Esophagus squamous epithelium (tissue), 5 donors: ENCODE data around the gene CCDC88C. TPM values are rescaled to one million over a fixed set of nuclear protein-coding genes. Genes with fewer than 3 reads are reported as not detected.

Source experiments
- DNase-seq: peaks from one replicate; lab custom pipeline; 2025; lab: John Stamatoyannopoulos, UW
- H3K27ac ChIP-seq, 4 donors: fragments of 200-600 bp; sonication (generic); one replicate each; pipeline ENCODE4 v1.5.1; 2016 to 2019; ENCODE audit warnings: mild to moderate bottlenecking in 1 of 4
- H3K27me3 ChIP-seq, 4 donors: fragments of 200-600 bp; sonication (generic); 1 replicate in 3 of 4; 2 replicates in 1 of 4; pipeline versions ENCODE4 v1.5.1 to v1.6.0; 2017 to 2021; ENCODE audit warnings: antibody characterized with exemption in 1 of 4
- H3K36me3 ChIP-seq, 3 donors: fragments of 200-600 bp; sonication (generic); one replicate each; pipeline ENCODE4 v1.5.1; 2016 to 2019
- H3K4me1 ChIP-seq, 3 donors: fragments of 200-600 bp; sonication (generic); one replicate each; pipeline ENCODE4 v1.5.1; 2017 to 2019
- H3K4me3 ChIP-seq, 4 donors: fragments of 200-600 bp; sonication (generic); 1 replicate in 3 of 4; 2 replicates in 1 of 4; pipeline ENCODE4 v1.5.1; 2016 to 2019; ENCODE audit warnings: mild to moderate bottlenecking in 2 of 4, moderate library complexity in 1 of 4
- H3K9me3 ChIP-seq, 3 donors: fragments of 200-600 bp; sonication (generic); one replicate each; pipeline ENCODE4 v1.5.1; 2016 to 2019
- POLR2A ChIP-seq, 4 donors: fragments of 450-650 bp; IDR thresholded peaks; one replicate each; pipeline ENCODE4 v1.6.1; 2017; ENCODE audit warnings: antibody characterized with exemption in 4 of 4, mild to moderate bottlenecking in 4 of 4, moderate library complexity in 3 of 4
- WGBS, 2 donors: methylation state at CpG; one replicate each; pipeline ENCODE4 v1.1.5; 2018; 5-methylcytosine and 5-hydroxymethylcytosine counted together
- intact Hi-C: fragments of 100-400 bp; cut with DNase I; formaldehyde crosslinking; loops from one replicate; pipeline ENCODE4 v1.15.0; 2022
- total RNA-seq, 4 donors: library from RNA; depleted of rRNA; stranded (reverse); fragments of >200 nt; gene quantifications; one replicate each; pipeline ENCODE4 v1.1.0, GENCODE V29; 2016
- TF ChIP-seq, protein P1 (sequence below), 6 experiments: fragments of 450-650 bp in 4 of 6; fragments of 200-600 bp in 2 of 6; sonication (generic) in 2 of 6; IDR thresholded peaks; one replicate each; pipeline ENCODE4 v1.5.1; 2016 to 2019; ENCODE audit warnings: antibody characterized with exemption in 6 of 6, mild to moderate bottlenecking in 4 of 6, moderate library complexity in 4 of 6
- donor health status: DM: yes; HTN: yes; CAD: no.

Gene CCDC88C
- total RNA-seq, 4 donors from 2014 or later = 23.2 to 31.5 (median 29.9) TPM

GRCh38 chr14:91295276-91295845, 122.3 kb downstream of the CCDC88C start:
- no peaks in the 10 kb centered on the region for H3K27me3 ChIP-seq
- no peaks in the 10 kb centered on the region for H3K4me1 ChIP-seq
- WGBS, 2 donors = 87 to 96% methylated on average over 4 to 6 of the region's 17 CpGs
- intact Hi-C loops = no loop called here
- H3K9me3 ChIP-seq = no peaks in the 10 kb centered on the region
- no peak for DNase-seq
- no peak for TF ChIP-seq POLR2A (IDR thresholded peaks at IDR 0.05)
- TF ChIP-seq, protein P1, sequence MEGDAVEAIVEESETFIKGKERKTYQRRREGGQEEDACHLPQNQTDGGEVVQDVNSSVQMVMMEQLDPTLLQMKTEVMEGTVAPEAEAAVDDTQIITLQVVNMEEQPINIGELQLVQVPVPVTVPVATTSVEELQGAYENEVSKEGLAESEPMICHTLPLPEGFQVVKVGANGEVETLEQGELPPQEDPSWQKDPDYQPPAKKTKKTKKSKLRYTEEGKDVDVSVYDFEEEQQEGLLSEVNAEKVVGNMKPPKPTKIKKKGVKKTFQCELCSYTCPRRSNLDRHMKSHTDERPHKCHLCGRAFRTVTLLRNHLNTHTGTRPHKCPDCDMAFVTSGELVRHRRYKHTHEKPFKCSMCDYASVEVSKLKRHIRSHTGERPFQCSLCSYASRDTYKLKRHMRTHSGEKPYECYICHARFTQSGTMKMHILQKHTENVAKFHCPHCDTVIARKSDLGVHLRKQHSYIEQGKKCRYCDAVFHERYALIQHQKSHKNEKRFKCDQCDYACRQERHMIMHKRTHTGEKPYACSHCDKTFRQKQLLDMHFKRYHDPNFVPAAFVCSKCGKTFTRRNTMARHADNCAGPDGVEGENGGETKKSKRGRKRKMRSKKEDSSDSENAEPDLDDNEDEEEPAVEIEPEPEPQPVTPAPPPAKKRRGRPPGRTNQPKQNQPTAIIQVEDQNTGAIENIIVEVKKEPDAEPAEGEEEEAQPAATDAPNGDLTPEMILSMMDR (IDR thresholded peaks at IDR 0.05) = no peak
- H3K4me3 ChIP-seq = no peak overlapping the region
- H3K27ac ChIP-seq = no peak overlapping the region
- peaks cover 20 to 97% (median 34%) of the 10 kb centered on the region in 3 donors for H3K36me3 ChIP-seq

- no peak for DNase-seq
- H3K4me3 ChIP-seq = no peak overlapping the region
- no peaks in the 10 kb centered on the region for H3K27me3 ChIP-seq
- TF ChIP-seq POLR2A (IDR thresholded peaks at IDR 0.05) = no peak
- TF ChIP-seq, protein P1 (IDR thresholded peaks at IDR 0.05) = no peak
- 65 to 83% methylated on average over 5 to 7 of the region's 7 CpGs for WGBS, 2 donors
- H3K27ac ChIP-seq = no peak overlapping the region
- peaks cover 20 to 97% (median 38%) of the 10 kb centered on the region in 3 donors for H3K36me3 ChIP-seq
- no peaks in the 10 kb centered on the region for H3K4me1 ChIP-seq
- H3K9me3 ChIP-seq = no peaks in the 10 kb centered on the region
- intact Hi-C loops = no loop called here
These were observed 123.5 kb downstream of the CCDC88C start for GRCh38 chr14:91294153-91294552.

GRCh38 chr14:91293281-91293680, 124.3 kb downstream of the CCDC88C start:
- no peaks in the 10 kb centered on the region for H3K4me1 ChIP-seq
- TF ChIP-seq POLR2A (IDR thresholded peaks at IDR 0.05) = no peak
- TF ChIP-seq, protein P1 (IDR thresholded peaks at IDR 0.05) = no peak
- no peak overlapping the region for H3K4me3 ChIP-seq
- peaks cover 20 to 97% (median 38%) of the 10 kb centered on the region in 3 donors for H3K36me3 ChIP-seq
- H3K9me3 ChIP-seq = no peaks in the 10 kb centered on the region
- no peak overlapping the region for H3K27ac ChIP-seq
- intact Hi-C loops = no loop called here
- H3K27me3 ChIP-seq = no peaks in the 10 kb centered on the region
- WGBS, 2 donors = 33 to 38% methylated on average over 12 of the region's 12 CpGs
- no peak for DNase-seq

DNA sequence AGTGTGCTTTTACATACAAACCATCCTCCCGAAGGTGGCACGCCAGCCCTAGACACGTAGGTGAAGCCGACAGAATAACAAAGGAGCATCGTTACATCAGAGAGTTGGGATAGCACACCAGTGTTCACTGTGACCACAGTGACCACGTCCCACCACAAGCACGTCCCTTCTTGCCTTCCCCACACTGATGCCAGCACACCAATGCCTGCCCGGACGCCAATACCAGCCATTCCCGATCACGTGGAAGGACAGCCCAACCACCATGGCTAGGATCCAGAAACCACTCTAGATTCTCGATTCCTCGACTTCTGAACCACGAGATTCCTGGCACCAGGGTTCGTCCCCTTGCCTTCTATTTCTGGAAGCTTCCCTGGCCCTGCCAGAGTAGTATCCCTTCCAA, 125.1 kb downstream of the CCDC88C start:
- Histone ChIP-seq H3K4me3 (no peak overlapping the region), H3K9me3 (no peaks in the 10 kb centered on the region), H3K4me1 (no peaks in the 10 kb centered on the region), H3K36me3 (peaks cover 20 to 97% (median 38%) of the 10 kb centered on the region in 3 donors), H3K27ac (no peak overlapping the region), H3K27me3 (no peaks in the 10 kb centered on the region)
- intact Hi-C loops = no loop called here
- TF ChIP-seq, protein P1 (IDR thresholded peaks at IDR 0.05) = no peak
- no peak for TF ChIP-seq POLR2A (IDR thresholded peaks at IDR 0.05)
- 50 to 66% methylated on average over 11 to 15 of the region's 15 CpGs for WGBS, 2 donors
- DNase-seq = no peak

DNA sequence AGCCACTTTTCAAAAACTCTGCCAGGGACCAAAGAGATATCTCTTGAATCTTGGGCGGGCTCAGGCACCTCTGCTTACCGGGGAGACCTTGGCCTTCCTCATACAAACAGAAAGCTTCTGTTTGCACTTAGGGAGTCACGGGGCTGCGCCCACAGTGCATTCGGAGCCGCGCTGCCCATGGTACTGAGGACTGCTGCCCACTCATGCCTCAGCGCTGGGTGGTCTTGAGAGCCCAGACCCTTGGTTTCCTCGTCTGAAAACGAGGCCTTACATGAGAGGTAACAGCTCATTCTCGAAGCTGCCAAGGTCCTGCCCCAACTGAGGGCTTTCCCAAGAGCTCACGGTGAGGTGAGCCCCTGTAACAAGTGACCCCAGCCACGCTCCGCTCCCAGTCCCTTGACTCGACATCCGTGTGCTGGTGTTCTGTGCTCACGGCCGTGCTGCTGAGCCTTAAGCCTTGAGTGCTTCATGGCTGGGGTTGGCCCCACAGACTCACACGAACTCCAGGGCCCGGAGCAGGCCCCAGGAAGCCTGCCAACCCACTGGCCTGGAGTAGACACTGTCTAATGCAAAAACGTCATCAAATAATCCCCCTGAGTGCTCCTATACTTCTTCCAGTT, 125.7 kb downstream of the CCDC88C start:
- Histone ChIP-seq H3K4me1 (no peaks in the 10 kb centered on the region), H3K36me3 (peaks cover 14 to 97% (median 35%) of the 10 kb centered on the region in 3 donors), H3K27ac (no peak overlapping the region), H3K27me3 (no peaks in the 10 kb centered on the region), H3K4me3 (no peak overlapping the region), H3K9me3 (no peaks in the 10 kb centered on the region)
- intact Hi-C loops = no loop called here
- 85 to 94% methylated on average over 9 to 11 of the region's 21 CpGs for WGBS, 2 donors
- TF ChIP-seq, protein P1 (IDR thresholded peaks at IDR 0.05) = no peak
- TF ChIP-seq POLR2A (IDR thresholded peaks at IDR 0.05) = no peak
- DNase-seq = no peak
